D341Med (cell line): ENCODE measurements around the gene TPSD1.
"Not testable (repeated sequence)": the region's sequence is repeated elsewhere in the genome, so short reads cannot be mapped to it uniquely, and the experiment has no call there.

Experiments used
- DNase-seq: peaks from one replicate; pipeline ENCODE4 v3.0.0; 2012; ENCODE audit warnings: low spot score

TPSD1 gene

GRCh38 chr16:1262846-1263221, 7.0 kb downstream of the TPSD1 start:
- no peak for DNase-seq

- no peak for DNase-seq
Measured at GRCh38 chr16:1263591-1264344, 7.9 kb downstream of the TPSD1 start.

- DNase-seq = no peak
Measured at GRCh38 chr16:1264345-1265089, 8.6 kb downstream of the TPSD1 start.

DNA sequence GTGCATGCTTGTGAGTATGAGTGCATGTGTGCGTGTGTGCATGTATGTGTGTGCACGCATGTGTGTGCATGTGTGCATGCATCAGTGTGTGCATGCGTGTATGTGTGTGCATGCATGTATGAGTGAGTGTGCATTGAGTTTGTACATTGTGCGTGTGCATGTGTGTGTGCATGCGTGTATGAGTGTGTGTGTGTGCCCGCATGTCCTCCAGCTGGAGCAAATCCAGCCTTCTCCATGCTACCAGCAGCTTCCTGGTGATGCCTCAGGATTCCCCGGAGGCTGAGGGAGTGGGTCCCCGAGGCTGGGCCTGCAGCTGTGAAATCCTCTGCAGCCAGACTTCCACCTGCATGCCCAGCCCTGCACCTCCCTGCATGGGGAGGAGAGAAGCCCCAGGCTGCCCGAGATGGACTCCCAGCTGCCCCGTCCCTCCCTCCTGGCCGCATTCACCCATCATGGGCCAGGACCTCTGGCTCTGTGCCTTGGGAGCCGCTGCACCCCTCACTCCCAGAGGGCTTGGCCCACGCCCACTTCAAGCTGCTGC, 9.3 kb downstream of the TPSD1 start:
- no peak for DNase-seq

DNA sequence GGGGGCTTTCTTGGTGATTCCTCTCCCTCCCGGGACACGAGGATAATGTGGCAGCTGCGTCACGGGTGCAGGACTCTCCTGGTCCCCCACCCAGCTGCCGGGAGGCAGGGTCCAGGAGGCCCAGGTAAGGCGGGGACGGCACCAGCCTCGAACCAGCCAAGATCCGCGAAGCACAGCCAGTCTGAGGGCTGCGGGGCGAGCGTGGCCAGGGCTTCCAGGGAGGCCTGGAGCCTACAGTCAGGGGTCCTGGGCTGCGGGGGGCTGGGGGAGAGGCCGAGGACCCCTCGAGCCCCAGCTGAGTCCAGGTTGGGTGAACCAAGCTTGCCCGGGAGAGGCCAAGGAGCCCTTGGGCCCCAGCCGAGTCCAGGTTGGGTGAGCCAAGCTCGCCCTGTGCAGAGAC, 10.0 kb downstream of the TPSD1 start:
- DNase-seq = no peak

DNA sequence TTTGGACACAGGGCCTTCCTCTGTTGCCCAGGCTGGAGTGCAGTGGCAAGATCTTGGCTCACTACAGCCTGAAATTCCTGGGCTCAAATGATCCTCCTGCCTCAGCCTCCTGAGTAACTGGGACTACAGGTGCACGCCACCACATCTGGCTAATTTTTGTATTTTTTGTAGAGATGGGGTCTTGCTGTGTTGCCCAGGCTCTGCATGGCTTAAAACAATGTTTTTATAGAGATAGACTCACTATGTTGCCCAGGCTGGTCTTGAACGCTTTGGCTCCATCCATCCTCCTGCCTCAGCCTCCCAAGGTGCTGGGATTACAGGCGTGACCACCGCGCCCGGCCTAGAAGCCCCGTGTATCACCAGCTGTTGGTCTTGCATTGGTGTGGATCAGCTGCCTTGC, 13.5 kb downstream of the TPSD1 start:
- not testable (repeated sequence) for DNase-seq

DNA sequence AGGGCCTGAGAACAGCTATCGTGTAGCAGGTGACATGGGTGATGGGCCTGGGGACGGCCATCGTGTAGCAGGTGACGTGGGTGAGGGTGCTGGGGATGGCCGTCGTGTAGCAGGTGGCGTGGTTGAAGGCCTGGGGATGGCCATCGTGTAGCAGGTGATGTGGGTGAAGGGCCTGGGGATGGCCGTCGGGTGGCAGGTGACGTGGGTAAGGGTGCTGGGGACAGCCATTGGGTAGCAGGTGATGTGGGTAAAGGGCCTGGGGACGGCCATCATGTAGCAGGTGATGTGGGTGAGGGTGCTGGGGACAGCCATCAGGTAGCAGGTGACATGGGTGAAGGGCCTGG, 15.5 kb downstream of the TPSD1 start:
- DNase-seq = no peak

DNA sequence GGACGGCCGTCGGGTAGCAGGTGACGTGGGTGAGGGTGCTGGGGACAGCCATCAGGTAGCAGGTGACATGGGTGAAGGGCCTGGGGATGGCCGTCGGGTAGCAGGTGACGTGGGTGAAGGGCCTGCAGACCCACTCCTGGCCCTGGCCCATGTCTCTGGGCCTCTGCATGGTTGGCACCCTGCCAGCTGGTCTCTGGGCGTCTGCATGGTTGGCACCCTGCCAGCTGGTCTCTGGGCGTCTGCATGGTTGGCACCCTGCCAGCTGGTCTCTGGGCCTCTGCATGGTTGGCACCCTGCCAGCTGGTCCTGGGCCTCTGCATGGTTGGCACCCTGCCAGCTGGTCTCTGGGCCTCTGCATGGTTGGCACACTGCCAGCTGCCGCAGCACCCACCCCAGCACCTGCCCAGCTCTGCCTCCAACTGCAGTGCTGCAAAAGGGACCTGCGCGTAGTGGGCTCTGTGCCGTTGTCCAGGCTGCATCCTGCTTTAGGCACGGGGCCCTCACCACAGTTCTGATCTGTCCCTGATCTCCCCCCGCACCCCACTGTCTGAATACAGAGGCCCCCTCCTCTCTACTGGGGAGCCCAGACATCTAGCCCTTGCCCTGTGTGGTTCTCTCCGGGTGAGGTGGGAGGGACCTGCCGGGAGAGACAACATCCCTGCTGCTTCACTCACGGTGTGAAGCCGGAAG, 16.0 kb downstream of the TPSD1 start:
- not testable (repeated sequence) for DNase-seq

- DNase-seq = no peak
Measured at GRCh38 chr16:1272453-1273198, 16.8 kb downstream of the TPSD1 start.

DNA sequence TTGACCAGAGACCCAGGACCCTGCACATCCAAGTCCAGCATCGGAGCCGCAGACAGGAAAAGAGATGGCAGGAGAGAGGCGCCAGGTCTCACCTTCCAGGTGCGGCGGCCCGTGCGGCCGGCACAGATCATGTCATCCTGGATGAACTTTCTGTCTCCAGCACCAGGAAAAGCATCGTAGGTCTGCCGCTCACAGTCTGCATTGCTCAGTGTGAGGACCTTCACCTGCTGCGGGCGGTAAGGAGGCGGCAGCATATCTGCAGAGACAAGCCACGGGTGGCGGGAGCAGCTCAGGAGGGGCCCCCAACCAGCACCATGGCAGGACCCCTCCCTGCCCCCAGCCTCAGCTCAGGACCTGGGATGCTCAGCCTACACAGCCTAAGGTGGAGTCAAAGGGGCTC, 17.9 kb downstream of the TPSD1 start:
- no peak for DNase-seq

- no peak for DNase-seq
Measured at GRCh38 chr16:1274767-1275166, 18.9 kb downstream of the TPSD1 start.

DNA sequence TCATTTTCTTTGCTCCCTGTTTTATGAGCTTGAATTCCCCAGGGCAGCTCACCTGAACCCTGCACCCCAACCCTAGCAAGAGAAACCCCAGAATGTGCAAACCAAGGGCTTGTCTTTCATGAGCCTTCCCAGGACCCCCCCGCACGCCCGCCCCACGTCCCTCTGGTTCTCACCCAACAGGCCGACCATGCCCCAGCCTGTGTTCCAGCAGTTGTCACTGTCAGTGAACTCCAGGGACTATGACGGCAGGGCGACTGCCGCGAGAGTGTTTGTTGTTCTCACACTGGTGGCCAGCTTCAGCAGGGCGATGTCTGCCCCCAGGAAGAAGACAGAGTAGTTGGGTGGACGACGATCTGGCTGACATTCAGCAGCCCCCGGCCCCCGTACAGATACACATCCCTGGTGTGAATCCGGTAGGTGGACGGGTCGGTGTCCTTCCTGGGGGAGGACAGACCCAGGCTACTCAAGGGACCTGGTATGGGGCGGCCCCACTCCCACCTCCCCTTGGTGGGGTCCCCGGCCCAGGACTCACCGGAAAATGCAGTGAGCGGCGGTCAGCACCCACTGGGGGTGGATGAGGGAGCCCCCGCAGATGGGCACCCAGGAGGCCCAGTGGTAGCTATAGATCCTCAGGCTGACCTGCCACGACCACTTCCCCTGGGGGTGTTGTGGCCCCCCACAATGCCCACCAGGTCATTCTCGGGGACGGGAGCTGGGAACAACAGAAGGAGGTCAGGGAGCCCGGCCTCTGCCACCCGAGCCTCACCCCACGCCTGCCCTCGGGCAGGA, 20.1 kb downstream of the TPSD1 start:
- no peak for DNase-seq

DNA sequence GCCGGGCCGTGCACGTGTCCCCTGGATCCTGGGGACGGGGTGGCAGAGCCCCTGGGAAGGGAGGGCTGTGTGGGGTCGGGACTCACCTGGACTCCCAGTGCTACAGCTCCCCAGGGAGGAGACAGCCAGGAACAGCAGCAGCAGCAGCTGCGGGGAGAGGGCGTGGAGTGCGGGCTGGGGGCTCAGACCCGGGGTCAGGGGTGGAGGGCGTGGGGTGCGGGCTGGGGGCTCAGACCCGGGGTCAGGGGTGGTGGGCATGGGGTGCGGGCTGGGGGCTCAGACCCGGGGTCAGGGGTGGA, 20.7 kb downstream of the TPSD1 start:
- DNase-seq = no peak

- DNase-seq = no peak
Measured at GRCh38 chr16:1277151-1277598, 21.3 kb downstream of the TPSD1 start.

DNA sequence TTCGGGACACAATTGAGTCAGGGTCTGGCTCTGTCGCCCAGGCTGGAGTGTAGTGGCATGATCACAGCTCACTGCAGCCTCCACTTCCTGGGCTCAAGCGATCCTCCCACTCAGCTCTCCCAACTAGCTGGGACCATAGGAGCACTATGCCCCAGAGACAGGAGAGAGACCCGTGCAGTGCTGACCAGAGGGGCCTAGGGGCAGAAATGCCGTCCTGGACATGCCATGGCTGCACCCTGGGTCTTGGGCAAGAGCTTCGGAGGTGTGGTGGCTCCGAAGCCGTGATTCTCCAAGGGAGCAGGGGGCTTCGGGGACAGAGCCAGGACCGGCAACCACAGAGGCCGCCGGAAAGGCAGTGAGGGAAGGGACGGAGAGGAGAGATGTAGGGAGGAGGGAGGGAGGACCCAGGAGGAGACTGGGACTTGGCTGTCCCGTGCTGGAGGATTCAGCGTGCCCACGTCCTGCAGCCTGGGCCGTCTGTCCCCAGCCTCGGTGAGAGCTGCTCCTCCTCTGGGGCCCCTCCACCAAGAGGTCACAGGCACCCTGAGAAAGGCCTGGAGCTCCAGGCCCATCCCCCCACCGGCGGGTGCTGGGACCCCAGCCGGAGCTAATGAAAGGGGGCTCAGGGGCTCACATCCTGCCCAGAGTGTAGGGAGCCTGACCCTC, 21.9 kb downstream of the TPSD1 start:
- DNase-seq = no peak

DNA sequence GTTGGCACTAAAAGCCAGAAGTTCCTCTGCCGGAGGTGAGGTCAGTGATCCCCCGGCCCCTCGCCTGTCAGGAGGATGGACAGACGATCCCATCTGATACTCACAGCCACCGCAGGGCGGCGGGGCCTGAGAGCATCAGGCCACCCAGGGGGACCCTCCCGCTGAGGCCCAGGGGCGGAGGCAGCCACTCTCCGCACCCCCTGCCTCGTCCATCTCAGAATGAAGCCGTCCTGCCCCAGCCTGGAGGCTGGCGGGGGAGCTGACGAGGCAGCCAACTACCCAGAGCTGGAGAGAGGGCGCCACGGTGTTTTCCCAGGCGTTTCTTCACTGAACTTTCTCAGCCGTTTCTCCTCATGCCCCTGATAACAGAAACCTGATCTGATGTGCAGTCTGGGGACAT, 22.6 kb downstream of the TPSD1 start:
- no peak for DNase-seq

- DNase-seq = no peak
Measured at GRCh38 chr16:1279081-1279944, 23.4 kb downstream of the TPSD1 start.

DNA sequence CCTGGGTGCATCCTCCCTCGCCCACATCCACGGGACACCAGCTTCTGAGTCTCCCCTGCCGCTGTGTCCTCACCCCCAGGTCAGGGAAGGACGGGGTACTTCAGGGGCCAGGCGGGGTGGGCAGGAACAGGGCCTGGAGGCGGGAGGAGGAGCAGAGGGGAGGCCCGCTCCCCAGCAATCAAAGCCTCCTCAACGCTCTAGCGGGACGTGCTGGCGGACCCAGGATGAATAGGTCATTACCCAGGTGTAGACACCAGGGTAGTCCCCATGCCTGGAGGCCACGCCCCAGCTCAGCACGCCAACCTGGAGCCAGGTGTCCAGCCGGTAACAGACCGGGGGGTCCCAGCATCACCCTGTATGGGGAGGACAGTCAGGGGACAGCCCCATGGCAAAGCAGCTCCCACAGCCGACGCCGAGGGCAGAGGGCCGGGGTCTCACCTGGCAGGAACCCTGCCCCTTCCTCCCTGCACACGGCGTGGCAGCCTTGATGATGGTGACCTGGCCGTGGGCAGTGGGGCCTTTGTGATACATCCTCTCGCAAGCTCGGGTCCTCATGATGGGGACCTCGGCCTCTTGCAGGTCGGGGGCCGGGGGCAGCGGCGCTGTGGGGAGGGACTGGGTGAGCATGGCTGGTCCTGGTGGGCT, 24.2 kb downstream of the TPSD1 start:
- DNase-seq = no peak

DNA sequence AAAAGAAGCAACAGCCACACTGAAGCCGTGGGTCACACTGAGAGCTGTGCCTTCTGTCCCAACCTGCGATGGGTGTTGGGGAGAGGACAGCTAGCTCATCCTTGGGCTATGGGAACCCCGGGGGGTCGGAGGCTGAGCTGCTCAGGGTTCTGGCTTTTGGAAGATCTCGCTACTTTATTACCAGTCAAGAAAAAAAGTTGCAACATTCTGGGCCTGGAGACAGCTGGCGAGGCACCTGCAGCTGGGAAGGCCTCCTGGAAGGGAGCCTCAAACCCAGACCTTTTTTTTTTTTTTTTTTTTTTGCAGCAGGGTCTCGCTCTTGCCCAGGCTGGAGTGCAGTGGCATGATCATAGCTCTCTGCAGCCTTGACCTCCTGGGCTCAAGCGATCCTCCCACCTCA, 24.9 kb downstream of the TPSD1 start:
- no peak for DNase-seq

GRCh38 chr16:1281517-1281916, 25.6 kb downstream of the TPSD1 start:
- no peak for DNase-seq
